H1 (cell line): ENCODE results near the gene ARHGAP26.

Source experiments
- CTCF ChIP-seq, 3 experiments: IDR thresholded peaks; 1 replicate in 2 of 3; 2 replicates in 1 of 3; pipeline versions ENCODE4 v1.5.1 to v1.6.1; 2011; ENCODE audit warnings: low read length in 3 of 3, mild to moderate bottlenecking in 3 of 3, inconsistent platforms in 2 of 3, low read depth in 1 of 3, moderate library complexity in 1 of 3; ENCODE audit not compliant: insufficient read depth in 1 of 3; ENCODE audit errors: control extremely low read depth in 1 of 3
- EP300 ChIP-seq, 2 experiments: IDR thresholded peaks; 1 replicate in 1 of 2; 2 replicates in 1 of 2; pipeline ENCODE4 v1.6.1; 2011 to 2012; ENCODE audit warnings: low read depth in 2 of 2, low read length in 2 of 2, mild to moderate bottlenecking in 2 of 2, borderline replicate concordance in 1 of 2, inconsistent platforms in 1 of 2, moderate library complexity in 1 of 2
- HDAC2 ChIP-seq, 2 experiments: fragments of 300-600 bp in 1 of 2; sonication (generic) in 1 of 2; IDR thresholded peaks; 2 replicates each; pipeline ENCODE4 v1.6.1; 2011 to 2012; ENCODE audit warnings: low read depth in 2 of 2, low read length in 2 of 2, mild to moderate bottlenecking in 2 of 2, moderate library complexity in 2 of 2, borderline replicate concordance in 1 of 2, inconsistent platforms in 1 of 2

GRCh38 chr5:143254819-143255218 lies 484.6 kb downstream of the ARHGAP26 start:
- no peak for TF ChIP-seq HDAC2 (IDR thresholded peaks at IDR 0.05; ENCODE audit: borderline replicate concordance in 1 of 2, low read depth in 2 of 2, low read length in 2 of 2)
- no peak for TF ChIP-seq EP300 (IDR thresholded peaks at IDR 0.05; ENCODE audit: borderline replicate concordance in 1 of 2, low read depth in 2 of 2, low read length in 2 of 2)
- no peak for TF ChIP-seq CTCF (IDR thresholded peaks at IDR 0.05; ENCODE audit: control extremely low read depth in 1 of 3, insufficient read depth in 1 of 3, low read depth in 1 of 3, low read length in 3 of 3)
